Vagina (tissue), 2 donors: ENCODE data around the gene ZNF23. TPM values are rescaled to one million over a fixed set of nuclear protein-coding genes. Genes with fewer than 3 reads are reported as not detected.

Source experiments
- DNase-seq, 2 donors: peaks; one replicate each; pipeline ENCODE4 v3.0.0-alpha.2; 2017; ENCODE audit errors: extremely low spot score in 2 of 2
- H3K27ac ChIP-seq: fragments of 200-600 bp; sonication (generic); one replicate; pipeline ENCODE4 v1.5.1; 2019
- H3K27me3 ChIP-seq: fragments of 200-600 bp; sonication (generic); one replicate; pipeline ENCODE4 v1.5.1; 2019
- H3K36me3 ChIP-seq, 2 donors: fragments of 200-600 bp; sonication (generic); one replicate each; pipeline ENCODE4 v1.5.1; 2017 to 2019
- H3K4me1 ChIP-seq: fragments of 200-600 bp; sonication (generic); one replicate; pipeline ENCODE4 v1.5.1; 2019
- H3K4me3 ChIP-seq, 2 donors: fragments of 200-600 bp; sonication (generic); 1 replicate in 1 of 2; 2 replicates in 1 of 2; pipeline ENCODE4 v1.5.1; 2016 to 2019
- H3K9me3 ChIP-seq: fragments of 200-600 bp; sonication (generic); one replicate; pipeline ENCODE4 v1.5.1; 2019
- CTCF ChIP-seq, 3 experiments: fragments of 450-650 bp in 2 of 3; fragments of 200-600 bp in 1 of 3; sonication (generic) in 1 of 3; IDR thresholded peaks; one replicate each; pipeline ENCODE4 v1.5.1; 2017 to 2019; ENCODE audit warnings: antibody characterized with exemption in 3 of 3, mild to moderate bottlenecking in 2 of 3, moderate library complexity in 2 of 3
- POLR2A ChIP-seq, 2 donors: fragments of 450-650 bp; IDR thresholded peaks; one replicate each; pipeline ENCODE4 v1.6.1; 2017; ENCODE audit warnings: antibody characterized with exemption in 2 of 2, mild to moderate bottlenecking in 2 of 2, moderate library complexity in 2 of 2
- POLR2AphosphoS5 ChIP-seq, 2 donors: sonication (generic); formaldehyde crosslinking; IDR thresholded peaks; one replicate each; pipeline ENCODE4 v1.9.0; 2017; ENCODE audit warnings: antibody characterized with exemption in 2 of 2, mild to moderate bottlenecking in 2 of 2, low read depth in 1 of 2; ENCODE audit not compliant: insufficient read depth in 1 of 2
- intact Hi-C: fragments of 100-400 bp; cut with DNase I; formaldehyde crosslinking; loops from one replicate; pipeline ENCODE4 v1.15.1; 2023
- total RNA-seq: library from RNA; depleted of rRNA; stranded (reverse); fragments of >200 nt; gene quantifications from one replicate; pipeline ENCODE4 v1.2.3, GENCODE V29; 2016

ZNF23 gene
- total RNA-seq, 1 donor from 2014 or later = 7.1 TPM

GRCh38 chr16:71406316-71406715 lies 55.7 kb downstream of the ZNF23 start:
- Histone ChIP-seq H3K9me3 (no peaks in the 10 kb centered on the region), H3K27me3 (no peaks in the 10 kb centered on the region), H3K27ac (no peak overlapping the region), H3K36me3 (no peaks in the 10 kb centered on the region), H3K4me1 (no peaks in the 10 kb centered on the region), H3K4me3 (no peak overlapping the region)
- DNase-seq = no peak
- intact Hi-C loops = no loop called here
- TF ChIP-seq CTCF (IDR thresholded peaks at IDR 0.05) (no peak), POLR2A (IDR thresholded peaks at IDR 0.05) (no peak), POLR2AphosphoS5 (IDR thresholded peaks at IDR 0.05; ENCODE audit: insufficient read depth in 1 of 2, low read depth in 1 of 2) (no peak)

GRCh38 chr16:71404364-71404763 lies 57.7 kb downstream of the ZNF23 start:
- Histone ChIP-seq H3K27ac (no peak overlapping the region), H3K4me1 (no peaks in the 10 kb centered on the region), H3K4me3 (no peak overlapping the region), H3K27me3 (no peaks in the 10 kb centered on the region), H3K36me3 (no peaks in the 10 kb centered on the region), H3K9me3 (no peaks in the 10 kb centered on the region)
- no peak for DNase-seq
- intact Hi-C loops = no loop called here
- TF ChIP-seq POLR2AphosphoS5 (IDR thresholded peaks at IDR 0.05; ENCODE audit: insufficient read depth in 1 of 2, low read depth in 1 of 2) = no peak
- no peak for TF ChIP-seq CTCF (IDR thresholded peaks at IDR 0.05)
- TF ChIP-seq POLR2A (IDR thresholded peaks at IDR 0.05) = no peak

- Histone ChIP-seq H3K27me3 (no peaks in the 10 kb centered on the region), H3K36me3 (no peaks in the 10 kb centered on the region), H3K9me3 (no peaks in the 10 kb centered on the region), H3K4me1 (no peaks in the 10 kb centered on the region), H3K27ac (no peak overlapping the region), H3K4me3 (no peak overlapping the region)
- TF ChIP-seq CTCF (IDR thresholded peaks at IDR 0.05) (no peak), POLR2A (IDR thresholded peaks at IDR 0.05) (no peak), POLR2AphosphoS5 (IDR thresholded peaks at IDR 0.05; ENCODE audit: insufficient read depth in 1 of 2, low read depth in 1 of 2) (no peak)
- DNase-seq = no peak
- intact Hi-C loops = no loop called here
Measured at GRCh38 chr16:71402674-71403073, 59.4 kb downstream of the ZNF23 start.

GRCh38 chr16:71402007-71402406 lies 60.0 kb downstream of the ZNF23 start:
- Histone ChIP-seq H3K36me3 (no peaks in the 10 kb centered on the region), H3K4me1 (no peaks in the 10 kb centered on the region), H3K9me3 (no peaks in the 10 kb centered on the region), H3K4me3 (no peak overlapping the region), H3K27ac (no peak overlapping the region), H3K27me3 (no peaks in the 10 kb centered on the region)
- no peak for DNase-seq
- intact Hi-C loops = no loop called here
- TF ChIP-seq CTCF (IDR thresholded peaks at IDR 0.05) (no peak), POLR2A (IDR thresholded peaks at IDR 0.05) (no peak)

- TF ChIP-seq CTCF (IDR thresholded peaks at IDR 0.05) (no peak), POLR2AphosphoS5 (IDR thresholded peaks at IDR 0.05; ENCODE audit: insufficient read depth in 1 of 2, low read depth in 1 of 2) (no peak)
- Histone ChIP-seq H3K9me3 (no peaks in the 10 kb centered on the region), H3K27ac (no peak overlapping the region), H3K4me1 (no peaks in the 10 kb centered on the region), H3K27me3 (no peaks in the 10 kb centered on the region), H3K4me3 (no peak overlapping the region), H3K36me3 (no peaks in the 10 kb centered on the region)
- no peak for DNase-seq
- intact Hi-C loops = no loop called here
Measured at GRCh38 chr16:71399801-71400563, 62.1 kb downstream of the ZNF23 start.
